GM10266 (cell line): ENCODE measurements around the gene CGNL1.

Experiments used
- DNase-seq: peaks from one replicate; pipeline ENCODE4 v3.0.0; 2012; ENCODE audit errors: extremely low spot score
- TF ChIP-seq, protein P1 (sequence below): IDR thresholded peaks from 2 replicates; pipeline ENCODE4 v1.5.1; 2012; ENCODE audit warnings: mild to moderate bottlenecking, low read depth; ENCODE audit not compliant: control insufficient read depth, insufficient read depth; ENCODE audit errors: missing control alignments

Gene CGNL1

DNA sequence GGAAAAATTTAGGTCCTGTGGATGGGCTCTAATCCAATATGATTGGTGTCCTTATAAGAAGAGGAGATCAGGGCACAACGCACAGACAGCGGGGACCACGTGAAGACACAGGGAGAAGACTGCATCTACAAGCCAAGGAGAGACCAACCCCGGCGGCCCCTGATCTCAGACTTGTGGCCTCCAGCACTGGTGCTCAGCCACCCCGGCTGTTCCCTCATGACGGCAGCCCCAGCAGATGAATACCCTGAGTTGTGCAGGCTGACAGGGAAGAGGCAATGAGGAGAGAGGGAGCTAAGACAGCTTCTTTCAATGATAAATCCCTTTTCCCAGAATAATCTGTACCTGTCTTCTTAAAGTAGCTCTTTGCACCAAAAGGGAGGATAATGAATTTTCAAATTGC, 33.3 kb upstream of the CGNL1 start:
- no peak for DNase-seq
- TF ChIP-seq, protein P1, sequence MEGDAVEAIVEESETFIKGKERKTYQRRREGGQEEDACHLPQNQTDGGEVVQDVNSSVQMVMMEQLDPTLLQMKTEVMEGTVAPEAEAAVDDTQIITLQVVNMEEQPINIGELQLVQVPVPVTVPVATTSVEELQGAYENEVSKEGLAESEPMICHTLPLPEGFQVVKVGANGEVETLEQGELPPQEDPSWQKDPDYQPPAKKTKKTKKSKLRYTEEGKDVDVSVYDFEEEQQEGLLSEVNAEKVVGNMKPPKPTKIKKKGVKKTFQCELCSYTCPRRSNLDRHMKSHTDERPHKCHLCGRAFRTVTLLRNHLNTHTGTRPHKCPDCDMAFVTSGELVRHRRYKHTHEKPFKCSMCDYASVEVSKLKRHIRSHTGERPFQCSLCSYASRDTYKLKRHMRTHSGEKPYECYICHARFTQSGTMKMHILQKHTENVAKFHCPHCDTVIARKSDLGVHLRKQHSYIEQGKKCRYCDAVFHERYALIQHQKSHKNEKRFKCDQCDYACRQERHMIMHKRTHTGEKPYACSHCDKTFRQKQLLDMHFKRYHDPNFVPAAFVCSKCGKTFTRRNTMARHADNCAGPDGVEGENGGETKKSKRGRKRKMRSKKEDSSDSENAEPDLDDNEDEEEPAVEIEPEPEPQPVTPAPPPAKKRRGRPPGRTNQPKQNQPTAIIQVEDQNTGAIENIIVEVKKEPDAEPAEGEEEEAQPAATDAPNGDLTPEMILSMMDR, result no peak

DNA sequence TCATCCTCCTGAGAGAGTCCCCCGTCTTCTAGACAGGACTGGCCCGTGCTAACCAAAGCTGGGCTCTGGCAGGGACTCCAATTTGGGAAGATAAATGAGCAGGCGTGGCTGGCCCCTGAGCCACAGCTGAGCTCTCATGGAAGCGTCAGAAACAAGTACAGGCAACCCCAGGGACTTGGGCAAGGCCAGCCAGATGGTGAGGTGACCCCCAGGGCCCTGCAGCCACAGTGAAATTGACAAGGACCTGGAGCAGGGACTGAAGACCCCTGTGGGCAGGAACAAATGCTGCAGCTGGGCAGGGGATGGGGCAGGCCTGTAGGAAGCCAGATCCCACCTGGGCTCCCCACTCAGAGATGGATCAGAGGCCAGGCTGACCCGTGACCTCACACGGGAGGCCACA, 32.8 kb upstream of the CGNL1 start:
- no peak for DNase-seq
- TF ChIP-seq, protein P1, result no peak

DNA sequence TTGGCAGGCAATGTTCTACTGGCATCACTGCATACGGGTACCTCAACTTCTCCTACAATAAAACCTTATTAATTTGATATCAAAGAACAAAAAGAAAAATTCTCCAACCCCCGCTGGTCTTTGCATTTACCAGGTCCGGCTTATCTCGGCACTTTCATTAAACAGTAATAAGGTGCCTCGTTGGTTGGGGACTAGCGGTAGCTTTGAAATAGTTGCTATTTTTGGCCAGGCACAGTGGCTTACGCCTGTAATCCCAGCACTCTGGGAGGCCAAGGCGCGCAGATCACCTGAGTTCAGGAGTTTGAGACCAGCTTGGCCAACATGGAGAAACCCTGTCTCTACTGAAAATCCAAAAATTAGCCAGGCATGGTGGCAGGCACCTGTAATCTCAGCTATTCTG, 32.0 kb upstream of the CGNL1 start:
- TF ChIP-seq, protein P1, result no peak

DNA sequence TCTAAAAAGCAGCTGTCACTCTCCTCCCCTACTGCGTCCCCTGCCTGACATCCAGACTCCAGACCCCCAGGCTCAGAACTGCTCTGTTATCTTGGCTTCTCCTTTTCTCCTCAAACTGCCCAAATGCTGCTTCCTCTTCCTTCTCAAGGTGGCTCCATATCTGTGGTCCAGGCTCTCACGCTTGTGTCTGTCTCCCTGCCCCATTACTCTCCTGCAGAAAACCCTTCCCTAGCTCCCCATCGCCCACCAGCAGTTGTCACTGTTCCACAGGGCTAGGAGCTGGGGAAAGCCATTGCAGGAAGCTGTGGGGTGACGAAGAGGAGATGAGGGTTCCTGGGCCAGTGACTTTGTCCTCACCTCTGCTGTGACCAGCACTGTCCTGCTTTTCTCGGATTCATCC, 30.7 kb upstream of the CGNL1 start:
- TF ChIP-seq, protein P1, result no peak
- DNase-seq, result no peak

More for the DNA sequence above, 32.0 kb upstream of the CGNL1 start:
- DNase-seq, result no peak

DNA sequence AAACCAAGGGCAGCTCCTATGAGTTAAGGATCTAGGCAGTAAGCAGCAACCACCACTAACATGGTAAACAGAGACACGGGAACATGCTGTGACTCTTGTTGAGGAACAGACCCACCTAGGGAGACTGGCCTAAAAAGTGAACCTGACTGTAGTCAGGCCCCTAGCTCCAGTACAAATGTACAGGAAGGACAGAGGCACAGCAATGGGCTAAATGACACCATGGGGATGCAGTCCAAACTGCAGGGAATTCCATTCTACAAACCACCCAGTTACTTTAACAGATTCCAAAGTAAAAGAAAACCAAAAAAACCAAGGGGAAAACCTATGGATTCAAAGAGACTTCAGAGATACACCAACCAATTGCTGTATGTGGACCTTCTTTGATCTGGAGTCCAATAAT, 28.2 kb upstream of the CGNL1 start:
- TF ChIP-seq, protein P1, result no peak
- DNase-seq, result no peak

DNA sequence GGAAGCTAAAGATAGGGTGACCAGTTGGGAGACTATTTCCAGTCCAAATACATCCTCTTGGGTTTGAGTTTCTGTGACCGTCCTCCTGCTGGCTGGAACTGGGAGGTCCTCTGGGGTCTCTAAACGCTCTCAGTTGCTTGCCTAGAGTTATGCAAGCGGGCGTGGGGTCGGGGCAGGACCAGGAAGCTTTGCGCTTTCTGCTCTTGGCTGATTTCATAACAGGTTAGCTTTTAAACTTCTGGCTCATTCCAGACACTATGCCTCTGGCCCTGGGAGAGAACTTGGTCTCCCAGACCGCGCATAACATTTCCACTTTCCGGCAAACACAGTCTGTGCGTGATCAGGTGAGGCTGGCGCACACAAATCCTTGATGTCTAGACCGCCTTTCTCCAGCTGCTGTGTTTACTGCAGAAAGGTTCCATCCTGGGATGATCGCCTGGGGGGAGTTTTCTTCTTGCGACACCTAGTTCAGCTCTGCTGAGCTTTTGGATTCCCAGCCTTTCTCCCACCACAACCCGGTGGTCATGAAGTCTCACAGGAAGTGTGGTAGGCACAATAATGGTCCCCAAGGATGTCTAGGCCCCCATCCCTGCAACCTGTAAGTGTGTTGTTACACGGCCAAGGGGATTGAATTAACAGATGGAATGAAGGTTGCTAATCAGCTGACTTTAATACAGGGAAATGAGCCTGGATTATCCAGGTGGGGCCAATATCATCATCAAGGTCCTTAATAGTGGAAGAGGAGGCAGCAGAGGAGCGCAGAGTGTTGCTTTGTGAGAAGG, 23.6 kb upstream of the CGNL1 start:
- TF ChIP-seq, protein P1, result no peak

GRCh38 chr15:57353317-57353804, 22.9 kb upstream of the CGNL1 start:
- TF ChIP-seq, protein P1, result no peak
- DNase-seq, result no peak

More for the DNA sequence above, 23.6 kb upstream of the CGNL1 start:
- DNase-seq, result no peak
